ENCODE data around the gene GALNT2. TPM values are rescaled to one million over a fixed set of nuclear protein-coding genes. Genes with fewer than 3 reads are reported as not detected.

GALNT2 gene
- total and polyA plus RNA-seq, 2 donors from 2014 or later, result 20.2 to 59.2 TPM

DNA sequence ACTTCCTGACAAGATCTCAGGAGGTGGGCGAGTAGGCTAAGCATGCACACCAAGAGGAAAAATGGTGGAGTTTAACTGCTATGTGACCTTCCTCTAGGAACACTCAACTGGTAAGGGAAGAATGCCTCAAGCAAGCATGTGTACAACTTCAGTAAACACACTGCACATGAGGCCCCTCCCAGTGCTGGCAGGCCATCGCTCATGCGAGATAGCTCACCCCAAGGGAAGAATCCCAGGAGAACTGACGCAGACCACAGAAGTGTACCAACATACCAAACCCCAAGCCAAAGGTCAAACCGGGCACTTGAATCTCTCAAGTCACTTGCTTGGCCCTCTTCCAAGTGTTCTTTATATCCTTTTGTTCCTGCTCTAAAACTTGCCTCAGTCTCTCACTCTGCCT is 40.5 kb upstream of the GALNT2 start:
- intact Hi-C loops (cut with DNase I), result no loop called here
- no peaks in the 10 kb centered on the region for H3K4me1 ChIP-seq (ENCODE audit: control insufficient read depth in 2 of 3, insufficient read depth in 2 of 3, low read depth in 1 of 3, low read length in 3 of 3)
- no peaks in the 10 kb centered on the region for H3K27me3 ChIP-seq (ENCODE audit: control insufficient read depth, insufficient read depth, low read length)
- no peaks in the 10 kb centered on the region for H3K36me3 ChIP-seq (ENCODE audit: control insufficient read depth in 2 of 3, insufficient read depth in 3 of 3, low read length in 3 of 3)
- H3K27ac ChIP-seq (ENCODE audit: low read depth in 2 of 2, low read length in 2 of 2), result no peak overlapping the region
- H3K9me3 ChIP-seq (ENCODE audit: control insufficient read depth in 2 of 3, insufficient read depth in 1 of 3, low read length in 3 of 3), result peaks cover 0 to 6% (median 0%) of the 10 kb centered on the region in 3 donors
- H3K9ac ChIP-seq (ENCODE audit: low read length in 3 of 3), result no peak overlapping the region
- no peak for FAIRE-seq
- H3K4me3 ChIP-seq (ENCODE audit: low read length in 3 of 3), result no peak overlapping the region
- DNase-seq, result no peak
- TF ChIP-seq CTCF (IDR thresholded peaks at IDR 0.05; ENCODE audit: borderline replicate concordance, extremely low read depth, insufficient read depth), result no peak

DNA sequence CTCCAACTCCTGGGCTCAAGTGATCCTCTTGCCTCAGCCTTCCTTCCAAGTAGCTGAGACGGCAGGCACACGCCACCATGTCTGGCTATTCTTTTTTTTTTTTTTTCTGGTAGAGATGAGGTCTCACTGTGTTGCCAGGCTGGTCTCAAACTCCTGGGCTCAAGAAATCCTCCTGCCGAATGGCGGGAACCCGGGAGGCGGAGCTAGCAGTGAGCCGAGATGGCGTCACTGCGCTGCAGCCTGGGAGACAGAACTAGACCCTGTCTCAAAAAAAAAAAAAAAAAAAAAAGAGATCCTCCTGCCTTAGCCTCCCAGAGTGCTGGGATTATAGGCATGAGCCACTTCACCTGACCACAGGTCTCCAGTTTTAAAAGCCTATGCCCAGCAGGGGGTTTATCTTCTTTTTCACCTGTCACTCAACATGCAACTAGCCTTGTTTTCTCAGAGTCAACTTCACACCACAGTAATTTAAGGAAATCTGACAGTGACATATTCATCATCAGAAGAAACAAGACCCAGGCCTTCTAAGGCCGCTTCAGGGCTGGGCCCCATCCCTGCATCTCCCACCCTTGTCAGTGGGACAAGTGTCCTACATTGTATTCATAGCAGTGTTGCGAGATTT is 38.3 kb upstream of the GALNT2 start:
- Histone ChIP-seq H3K27me3 (ENCODE audit: control insufficient read depth, insufficient read depth, low read length) (no peaks in the 10 kb centered on the region), H3K4me1 (ENCODE audit: control insufficient read depth in 2 of 3, insufficient read depth in 2 of 3, low read depth in 1 of 3, low read length in 3 of 3) (no peaks in the 10 kb centered on the region), H3K36me3 (ENCODE audit: control insufficient read depth in 2 of 3, insufficient read depth in 3 of 3, low read length in 3 of 3) (no peaks in the 10 kb centered on the region), H3K4me3 (ENCODE audit: low read length in 3 of 3) (no peak overlapping the region), H3K27ac (ENCODE audit: low read depth in 2 of 2, low read length in 2 of 2) (no peak overlapping the region), H3K9me3 (ENCODE audit: control insufficient read depth in 2 of 3, insufficient read depth in 1 of 3, low read length in 3 of 3) (peaks cover 0 to 6% (median 0%) of the 10 kb centered on the region in 3 donors), H3K9ac (ENCODE audit: low read length in 3 of 3) (no peak overlapping the region)
- no peak for TF ChIP-seq CTCF (IDR thresholded peaks at IDR 0.05; ENCODE audit: borderline replicate concordance, extremely low read depth, insufficient read depth)
- intact Hi-C loops (cut with DNase I), result no loop called here
- DNase-seq, result no peak
- no peak for FAIRE-seq

GRCh38 chr1:230029244-230029941 is 37.6 kb upstream of the GALNT2 start:
- no peak for TF ChIP-seq CTCF (IDR thresholded peaks at IDR 0.05; ENCODE audit: borderline replicate concordance, extremely low read depth, insufficient read depth)

More at GRCh38 chr1:230029244-230029941, 37.6 kb upstream of the GALNT2 start:
- Histone ChIP-seq H3K4me3 (ENCODE audit: low read length in 3 of 3) (no peak overlapping the region), H3K36me3 (ENCODE audit: control insufficient read depth in 2 of 3, insufficient read depth in 3 of 3, low read length in 3 of 3) (no peaks in the 10 kb centered on the region), H3K4me1 (ENCODE audit: control insufficient read depth in 2 of 3, insufficient read depth in 2 of 3, low read depth in 1 of 3, low read length in 3 of 3) (no peaks in the 10 kb centered on the region), H3K9ac (ENCODE audit: low read length in 3 of 3) (no peak overlapping the region), H3K27me3 (ENCODE audit: control insufficient read depth, insufficient read depth, low read length) (no peaks in the 10 kb centered on the region), H3K27ac (ENCODE audit: low read depth in 2 of 2, low read length in 2 of 2) (no peak overlapping the region), H3K9me3 (ENCODE audit: control insufficient read depth in 2 of 3, insufficient read depth in 1 of 3, low read length in 3 of 3) (peaks cover 0 to 6% (median 0%) of the 10 kb centered on the region in 3 donors)
- intact Hi-C loops (cut with DNase I), result no loop called here
- DNase-seq (no peak), FAIRE-seq (no peak)

Measured in kidney (tissue), 14 donors.